ENCODE measurements around the gene CHMP4A. TPM values are rescaled to one million over a fixed set of nuclear protein-coding genes. Genes with fewer than 3 reads are reported as not detected.

Gene CHMP4A
- total and polyA plus RNA-seq, 2 of the 13 experiments (the other 11 are each of a cell fraction or from before 2014, with no cell fraction given), result 83.6 to 113 TPM

DNA sequence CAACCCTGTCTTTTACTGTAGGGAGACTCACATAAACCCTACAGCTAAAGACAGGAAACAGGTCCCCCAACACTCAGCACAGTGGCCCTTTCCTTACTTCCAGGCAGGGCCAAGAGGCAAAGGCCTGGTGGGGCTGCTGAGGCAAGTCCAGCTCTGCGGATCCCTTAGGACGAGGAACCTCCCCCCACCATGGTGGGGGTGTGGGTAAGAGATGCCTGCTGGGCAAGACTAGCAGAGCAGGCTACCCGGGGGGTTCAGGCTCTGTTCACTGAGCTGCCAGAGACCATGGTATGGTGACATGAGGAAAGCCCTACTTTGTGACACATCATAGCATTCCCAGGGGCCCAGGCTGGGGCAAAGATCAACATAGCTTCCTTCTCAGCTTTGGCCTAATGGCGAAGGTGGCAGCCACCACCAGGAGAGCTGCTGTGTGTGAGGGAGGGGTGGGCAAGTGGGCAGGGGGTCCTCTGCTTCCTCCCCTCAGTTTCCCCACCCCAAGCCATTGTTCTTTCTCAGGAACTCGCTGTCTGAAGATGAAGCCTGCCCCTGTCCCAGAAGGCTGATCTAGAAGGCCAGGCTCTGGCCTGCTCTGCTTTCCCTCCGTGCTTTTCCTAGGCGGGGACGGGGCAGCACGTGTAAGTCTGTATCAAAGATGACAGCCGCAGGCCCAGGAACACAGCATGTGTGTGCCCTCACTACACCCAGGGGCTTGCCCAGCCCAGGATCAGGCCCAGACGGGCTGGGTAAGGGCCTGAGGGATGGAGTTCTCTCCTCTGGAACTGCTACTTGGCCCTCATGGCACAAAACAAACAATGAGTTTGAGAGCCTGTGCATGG is 39.2 kb upstream of the CHMP4A start (continued):
- TF ChIP-seq, protein P1, sequence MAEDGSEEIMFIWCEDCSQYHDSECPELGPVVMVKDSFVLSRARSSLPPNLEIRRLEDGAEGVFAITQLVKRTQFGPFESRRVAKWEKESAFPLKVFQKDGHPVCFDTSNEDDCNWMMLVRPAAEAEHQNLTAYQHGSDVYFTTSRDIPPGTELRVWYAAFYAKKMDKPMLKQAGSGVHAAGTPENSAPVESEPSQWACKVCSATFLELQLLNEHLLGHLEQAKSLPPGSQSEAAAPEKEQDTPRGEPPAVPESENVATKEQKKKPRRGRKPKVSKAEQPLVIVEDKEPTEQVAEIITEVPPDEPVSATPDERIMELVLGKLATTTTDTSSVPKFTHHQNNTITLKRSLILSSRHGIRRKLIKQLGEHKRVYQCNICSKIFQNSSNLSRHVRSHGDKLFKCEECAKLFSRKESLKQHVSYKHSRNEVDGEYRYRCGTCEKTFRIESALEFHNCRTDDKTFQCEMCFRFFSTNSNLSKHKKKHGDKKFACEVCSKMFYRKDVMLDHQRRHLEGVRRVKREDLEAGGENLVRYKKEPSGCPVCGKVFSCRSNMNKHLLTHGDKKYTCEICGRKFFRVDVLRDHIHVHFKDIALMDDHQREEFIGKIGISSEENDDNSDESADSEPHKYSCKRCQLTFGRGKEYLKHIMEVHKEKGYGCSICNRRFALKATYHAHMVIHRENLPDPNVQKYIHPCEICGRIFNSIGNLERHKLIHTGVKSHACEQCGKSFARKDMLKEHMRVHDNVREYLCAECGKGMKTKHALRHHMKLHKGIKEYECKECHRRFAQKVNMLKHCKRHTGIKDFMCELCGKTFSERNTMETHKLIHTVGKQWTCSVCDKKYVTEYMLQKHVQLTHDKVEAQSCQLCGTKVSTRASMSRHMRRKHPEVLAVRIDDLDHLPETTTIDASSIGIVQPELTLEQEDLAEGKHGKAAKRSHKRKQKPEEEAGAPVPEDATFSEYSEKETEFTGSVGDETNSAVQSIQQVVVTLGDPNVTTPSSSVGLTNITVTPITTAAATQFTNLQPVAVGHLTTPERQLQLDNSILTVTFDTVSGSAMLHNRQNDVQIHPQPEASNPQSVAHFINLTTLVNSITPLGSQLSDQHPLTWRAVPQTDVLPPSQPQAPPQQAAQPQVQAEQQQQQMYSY (CRISPR knock-in tag; IDR thresholded peaks at IDR 0.05), result no peak
- TF ChIP-seq, protein P2, sequence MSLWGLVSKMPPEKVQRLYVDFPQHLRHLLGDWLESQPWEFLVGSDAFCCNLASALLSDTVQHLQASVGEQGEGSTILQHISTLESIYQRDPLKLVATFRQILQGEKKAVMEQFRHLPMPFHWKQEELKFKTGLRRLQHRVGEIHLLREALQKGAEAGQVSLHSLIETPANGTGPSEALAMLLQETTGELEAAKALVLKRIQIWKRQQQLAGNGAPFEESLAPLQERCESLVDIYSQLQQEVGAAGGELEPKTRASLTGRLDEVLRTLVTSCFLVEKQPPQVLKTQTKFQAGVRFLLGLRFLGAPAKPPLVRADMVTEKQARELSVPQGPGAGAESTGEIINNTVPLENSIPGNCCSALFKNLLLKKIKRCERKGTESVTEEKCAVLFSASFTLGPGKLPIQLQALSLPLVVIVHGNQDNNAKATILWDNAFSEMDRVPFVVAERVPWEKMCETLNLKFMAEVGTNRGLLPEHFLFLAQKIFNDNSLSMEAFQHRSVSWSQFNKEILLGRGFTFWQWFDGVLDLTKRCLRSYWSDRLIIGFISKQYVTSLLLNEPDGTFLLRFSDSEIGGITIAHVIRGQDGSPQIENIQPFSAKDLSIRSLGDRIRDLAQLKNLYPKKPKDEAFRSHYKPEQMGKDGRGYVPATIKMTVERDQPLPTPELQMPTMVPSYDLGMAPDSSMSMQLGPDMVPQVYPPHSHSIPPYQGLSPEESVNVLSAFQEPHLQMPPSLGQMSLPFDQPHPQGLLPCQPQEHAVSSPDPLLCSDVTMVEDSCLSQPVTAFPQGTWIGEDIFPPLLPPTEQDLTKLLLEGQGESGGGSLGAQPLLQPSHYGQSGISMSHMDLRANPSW (CRISPR knock-in tag; IDR thresholded peaks at IDR 0.05; ENCODE audit: borderline replicate concordance), result no peak
- no peak for TF ChIP-seq ATRX (CRISPR knock-in tag; IDR thresholded peaks at IDR 0.05; ENCODE audit: borderline replicate concordance)
- 0 out of 2 replicates have a peak, but pooled peaks have one; percentile 24 for TF ChIP-seq CEBPG (CRISPR knock-in tag; IDR thresholded peaks at IDR 0.05)
- peak; percentile 68 for TF ChIP-seq YY1 (IDR thresholded peaks at IDR 0.05; ENCODE audit: insufficient read depth, insufficient replicate concordance, low read depth, low read length)
- TF ChIP-seq JUN (CRISPR knock-in tag; IDR thresholded peaks at IDR 0.05), result no peak
- TF ChIP-seq POLR2AphosphoS2 (IDR thresholded peaks at IDR 0.05; ENCODE audit: low read depth, low read length), result no peak
- no peak for TF ChIP-seq CCDC6 (CRISPR knock-in tag; IDR thresholded peaks at IDR 0.05)
- peak; percentile 48; the same call in 1 of the 2 replicates for TF ChIP-seq MAF1 (CRISPR knock-in tag; IDR thresholded peaks at IDR 0.05; ENCODE audit: borderline replicate concordance)
- peak; percentile 23; the same call in 1 of the 2 replicates for TF ChIP-seq ELF1 (CRISPR knock-in tag; IDR thresholded peaks at IDR 0.05)
- TF ChIP-seq ISX (CRISPR knock-in tag; conservative IDR thresholded peaks at IDR 0.05), result no peak
- TF ChIP-seq, protein P3, sequence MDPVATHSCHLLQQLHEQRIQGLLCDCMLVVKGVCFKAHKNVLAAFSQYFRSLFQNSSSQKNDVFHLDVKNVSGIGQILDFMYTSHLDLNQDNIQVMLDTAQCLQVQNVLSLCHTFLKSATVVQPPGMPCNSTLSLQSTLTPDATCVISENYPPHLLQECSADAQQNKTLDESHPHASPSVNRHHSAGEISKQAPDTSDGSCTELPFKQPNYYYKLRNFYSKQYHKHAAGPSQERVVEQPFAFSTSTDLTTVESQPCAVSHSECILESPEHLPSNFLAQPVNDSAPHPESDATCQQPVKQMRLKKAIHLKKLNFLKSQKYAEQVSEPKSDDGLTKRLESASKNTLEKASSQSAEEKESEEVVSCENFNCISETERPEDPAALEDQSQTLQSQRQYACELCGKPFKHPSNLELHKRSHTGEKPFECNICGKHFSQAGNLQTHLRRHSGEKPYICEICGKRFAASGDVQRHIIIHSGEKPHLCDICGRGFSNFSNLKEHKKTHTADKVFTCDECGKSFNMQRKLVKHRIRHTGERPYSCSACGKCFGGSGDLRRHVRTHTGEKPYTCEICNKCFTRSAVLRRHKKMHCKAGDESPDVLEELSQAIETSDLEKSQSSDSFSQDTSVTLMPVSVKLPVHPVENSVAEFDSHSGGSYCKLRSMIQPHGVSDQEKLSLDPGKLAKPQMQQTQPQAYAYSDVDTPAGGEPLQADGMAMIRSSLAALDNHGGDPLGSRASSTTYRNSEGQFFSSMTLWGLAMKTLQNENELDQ (CRISPR knock-in tag; IDR thresholded peaks at IDR 0.05; ENCODE audit: borderline replicate concordance), result no peak; the same call in 1 of the 2 replicates
- no peak; the same call in 1 of the 2 replicates for TF ChIP-seq ZNF607 (CRISPR knock-in tag; IDR thresholded peaks at IDR 0.05; ENCODE audit: borderline replicate concordance)
- TF ChIP-seq, protein P4, sequence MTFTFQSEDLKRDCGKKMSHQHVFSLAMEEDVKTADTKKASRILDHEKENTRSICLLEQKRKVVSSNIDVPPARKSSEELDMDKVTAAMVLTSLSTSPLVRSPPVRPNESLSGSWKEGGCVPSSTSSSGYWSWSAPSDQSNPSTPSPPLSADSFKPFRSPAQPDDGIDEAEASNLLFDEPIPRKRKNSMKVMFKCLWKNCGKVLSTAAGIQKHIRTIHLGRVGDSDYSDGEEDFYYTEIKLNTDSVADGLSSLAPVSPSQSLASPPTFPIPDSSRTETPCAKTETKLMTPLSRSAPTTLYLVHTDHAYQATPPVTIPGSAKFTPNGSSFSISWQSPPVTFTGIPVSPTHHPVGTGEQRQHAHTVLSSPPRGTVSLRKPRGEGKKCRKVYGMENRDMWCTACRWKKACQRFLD (CRISPR knock-in tag; IDR thresholded peaks at IDR 0.05; ENCODE audit: borderline replicate concordance), result 0 out of 2 replicates have a peak, but pooled peaks have one; percentile 67
- TF ChIP-seq, protein P5, sequence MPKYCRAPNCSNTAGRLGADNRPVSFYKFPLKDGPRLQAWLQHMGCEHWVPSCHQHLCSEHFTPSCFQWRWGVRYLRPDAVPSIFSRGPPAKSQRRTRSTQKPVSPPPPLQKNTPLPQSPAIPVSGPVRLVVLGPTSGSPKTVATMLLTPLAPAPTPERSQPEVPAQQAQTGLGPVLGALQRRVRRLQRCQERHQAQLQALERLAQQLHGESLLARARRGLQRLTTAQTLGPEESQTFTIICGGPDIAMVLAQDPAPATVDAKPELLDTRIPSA (CRISPR knock-in tag; IDR thresholded peaks at IDR 0.05; ENCODE audit: borderline replicate concordance), result no peak
- peak; percentile 73 for TF ChIP-seq MAZ (IDR thresholded peaks at IDR 0.05; ENCODE audit: borderline replicate concordance, low read depth, low read length)
- no peak for TF ChIP-seq MAZ (CRISPR knock-in tag; IDR thresholded peaks at IDR 0.05; ENCODE audit: low read depth)

All from HepG2 (cell line).